Measurements from ENCODE around the gene TSPAN4. TPM values are rescaled to one million over a fixed set of nuclear protein-coding genes. Genes with fewer than 3 reads are reported as not detected.

Gene TSPAN4
- total and polyA plus RNA-seq, 2 of the 13 experiments (the other 11 are each of a cell fraction or from before 2014, with no cell fraction given) = 31.7 to 68.3 TPM

GRCh38 chr11:809287-810039 lies 33.2 kb upstream of the TSPAN4 start, which contains the start of gene RPLP2 (continued):
- TF ChIP-seq ZBTB10 (CRISPR knock-in tag; IDR thresholded peaks at IDR 0.05; ENCODE audit: borderline replicate concordance) (0 out of 2 replicates have a peak, but pooled peaks have one; percentile 12), CREB3 (CRISPR knock-in tag; IDR thresholded peaks at IDR 0.05) (0 out of 2 replicates have a peak, but pooled peaks have one; percentile 23), HNF4A (CRISPR knock-in tag; IDR thresholded peaks at IDR 0.05) (no peak; the same call in 1 of the 2 replicates), ZBTB21 (CRISPR knock-in tag; IDR thresholded peaks at IDR 0.05) (peak; percentile 80), USF2 (IDR thresholded peaks at IDR 0.05; ENCODE audit: low read depth, low read length) (0 out of 2 replicates have a peak, but pooled peaks have one; percentile 5), USF2 (CRISPR knock-in tag; IDR thresholded peaks at IDR 0.05; ENCODE audit: borderline replicate concordance) (no peak; the same call in 1 of the 2 replicates), HDAC6 (IDR thresholded peaks at IDR 0.05; ENCODE audit: low read depth, low read length) (no peak), NFKBIZ (CRISPR knock-in tag; IDR thresholded peaks at IDR 0.05) (0 out of 2 replicates have a peak, but pooled peaks have one; percentile 13), KDM5A (IDR thresholded peaks at IDR 0.05; ENCODE audit: borderline replicate concordance, low read length) (peak; percentile 81), PITX1 (CRISPR knock-in tag; IDR thresholded peaks at IDR 0.05) (peak; percentile 33; the same call in 1 of the 2 replicates), SALL1 (CRISPR knock-in tag; IDR thresholded peaks at IDR 0.05) (peak; percentile 85)
- TF ChIP-seq, protein P1, sequence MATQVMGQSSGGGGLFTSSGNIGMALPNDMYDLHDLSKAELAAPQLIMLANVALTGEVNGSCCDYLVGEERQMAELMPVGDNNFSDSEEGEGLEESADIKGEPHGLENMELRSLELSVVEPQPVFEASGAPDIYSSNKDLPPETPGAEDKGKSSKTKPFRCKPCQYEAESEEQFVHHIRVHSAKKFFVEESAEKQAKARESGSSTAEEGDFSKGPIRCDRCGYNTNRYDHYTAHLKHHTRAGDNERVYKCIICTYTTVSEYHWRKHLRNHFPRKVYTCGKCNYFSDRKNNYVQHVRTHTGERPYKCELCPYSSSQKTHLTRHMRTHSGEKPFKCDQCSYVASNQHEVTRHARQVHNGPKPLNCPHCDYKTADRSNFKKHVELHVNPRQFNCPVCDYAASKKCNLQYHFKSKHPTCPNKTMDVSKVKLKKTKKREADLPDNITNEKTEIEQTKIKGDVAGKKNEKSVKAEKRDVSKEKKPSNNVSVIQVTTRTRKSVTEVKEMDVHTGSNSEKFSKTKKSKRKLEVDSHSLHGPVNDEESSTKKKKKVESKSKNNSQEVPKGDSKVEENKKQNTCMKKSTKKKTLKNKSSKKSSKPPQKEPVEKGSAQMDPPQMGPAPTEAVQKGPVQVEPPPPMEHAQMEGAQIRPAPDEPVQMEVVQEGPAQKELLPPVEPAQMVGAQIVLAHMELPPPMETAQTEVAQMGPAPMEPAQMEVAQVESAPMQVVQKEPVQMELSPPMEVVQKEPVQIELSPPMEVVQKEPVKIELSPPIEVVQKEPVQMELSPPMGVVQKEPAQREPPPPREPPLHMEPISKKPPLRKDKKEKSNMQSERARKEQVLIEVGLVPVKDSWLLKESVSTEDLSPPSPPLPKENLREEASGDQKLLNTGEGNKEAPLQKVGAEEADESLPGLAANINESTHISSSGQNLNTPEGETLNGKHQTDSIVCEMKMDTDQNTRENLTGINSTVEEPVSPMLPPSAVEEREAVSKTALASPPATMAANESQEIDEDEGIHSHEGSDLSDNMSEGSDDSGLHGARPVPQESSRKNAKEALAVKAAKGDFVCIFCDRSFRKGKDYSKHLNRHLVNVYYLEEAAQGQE (IDR thresholded peaks at IDR 0.05; ENCODE audit: borderline replicate concordance in 1 of 2, low read depth in 1 of 2, low read length in 2 of 2) = peak in 1 of 2 experiments; percentile 45; a peak in 2 of 4 replicates
- TF ChIP-seq, protein P2, sequence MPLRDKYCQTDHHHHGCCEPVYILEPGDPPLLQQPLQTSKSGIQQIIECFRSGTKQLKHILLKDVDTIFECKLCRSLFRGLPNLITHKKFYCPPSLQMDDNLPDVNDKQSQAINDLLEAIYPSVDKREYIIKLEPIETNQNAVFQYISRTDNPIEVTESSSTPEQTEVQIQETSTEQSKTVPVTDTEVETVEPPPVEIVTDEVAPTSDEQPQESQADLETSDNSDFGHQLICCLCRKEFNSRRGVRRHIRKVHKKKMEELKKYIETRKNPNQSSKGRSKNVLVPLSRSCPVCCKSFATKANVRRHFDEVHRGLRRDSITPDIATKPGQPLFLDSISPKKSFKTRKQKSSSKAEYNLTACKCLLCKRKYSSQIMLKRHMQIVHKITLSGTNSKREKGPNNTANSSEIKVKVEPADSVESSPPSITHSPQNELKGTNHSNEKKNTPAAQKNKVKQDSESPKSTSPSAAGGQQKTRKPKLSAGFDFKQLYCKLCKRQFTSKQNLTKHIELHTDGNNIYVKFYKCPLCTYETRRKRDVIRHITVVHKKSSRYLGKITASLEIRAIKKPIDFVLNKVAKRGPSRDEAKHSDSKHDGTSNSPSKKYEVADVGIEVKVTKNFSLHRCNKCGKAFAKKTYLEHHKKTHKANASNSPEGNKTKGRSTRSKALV (CRISPR knock-in tag; IDR thresholded peaks at IDR 0.05) = no peak; the same call in 1 of the 2 replicates
